ENCODE measurements around the gene AOPEP. TPM values are rescaled to one million over a fixed set of nuclear protein-coding genes. Genes with fewer than 3 reads are reported as not detected.
A peak's percentile ranks its signal among the peaks of the same experiment; 100 is the strongest.

AOPEP gene
- total RNA-seq, 1 experiment from 2014 or later, result 89.5 TPM

DNA sequence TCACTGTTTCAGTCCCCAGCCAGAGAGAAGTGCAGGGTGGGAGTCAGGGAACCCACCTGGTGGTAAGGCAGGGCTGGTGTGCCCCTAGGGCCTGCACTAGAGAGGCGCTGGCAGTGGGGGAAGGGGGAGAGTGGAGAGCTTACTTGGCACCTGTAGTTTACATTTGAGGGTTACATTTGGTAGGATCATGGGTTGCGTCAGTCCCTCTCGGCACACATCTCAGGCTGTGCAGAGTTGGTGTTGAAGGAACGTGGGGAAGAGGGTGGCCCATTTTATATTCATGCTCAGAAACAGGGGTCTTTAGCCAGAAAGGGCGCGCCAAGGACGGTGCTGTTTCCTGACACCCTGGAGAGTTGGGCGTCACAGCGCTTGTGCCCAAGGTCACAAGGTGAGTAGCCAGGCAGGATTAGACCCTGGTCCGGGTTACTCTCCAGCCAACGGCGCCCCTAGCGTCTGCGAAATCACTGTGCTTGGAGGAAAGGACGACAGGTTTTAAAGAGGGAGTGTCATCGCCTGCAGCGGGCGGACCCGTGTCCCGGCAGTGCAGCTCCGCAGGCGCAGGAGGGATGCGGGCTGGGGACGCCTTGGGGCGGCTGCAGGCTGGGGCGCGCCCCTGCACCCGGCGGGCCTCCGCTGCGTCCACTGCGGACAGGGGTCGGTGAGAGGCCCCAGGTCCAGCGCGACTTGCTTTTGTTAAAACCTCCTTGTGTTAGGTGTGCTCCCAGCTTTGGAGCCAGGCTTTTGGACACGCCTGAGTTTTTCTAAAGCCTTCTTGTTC, 318.4 kb downstream of the AOPEP start:
- peak; percentile 86 for DNase-seq
- Mint-ChIP-seq H3K9me3 (ENCODE audit: low read depth, unreplicated experiment) (no peaks in the 10 kb centered on the region), H3K4me3 (ENCODE audit: low read depth, unreplicated experiment) (peak overlapping the region; percentile 75), H3K27me3 (ENCODE audit: unreplicated experiment) (no peaks in the 10 kb centered on the region), H3K36me3 (ENCODE audit: insufficient read depth, unreplicated experiment) (peaks cover 65% of the 10 kb centered on the region), H3K4me1 (ENCODE audit: low read depth, unreplicated experiment) (peaks cover 26% of the 10 kb centered on the region), H3K27ac (ENCODE audit: unreplicated experiment) (peak overlapping the region; percentile 91)
- intact Hi-C loops (cut with micrococcal nuclease; ENCODE audit: unreplicated experiment), result loop anchor here (5.0 kb wide), 2 partner anchors 123 to 263 kb away; no protein-coding TSS in a partner anchor
- CTCF ChIA-PET, result interaction anchor here (0.6 to 1.5 kb wide), 9 partner anchors 12 to 364 kb away, joined by 3 to 5 read pairs (median 3); no protein-coding TSS in a partner anchor
- TF ChIP-seq, protein P1, sequence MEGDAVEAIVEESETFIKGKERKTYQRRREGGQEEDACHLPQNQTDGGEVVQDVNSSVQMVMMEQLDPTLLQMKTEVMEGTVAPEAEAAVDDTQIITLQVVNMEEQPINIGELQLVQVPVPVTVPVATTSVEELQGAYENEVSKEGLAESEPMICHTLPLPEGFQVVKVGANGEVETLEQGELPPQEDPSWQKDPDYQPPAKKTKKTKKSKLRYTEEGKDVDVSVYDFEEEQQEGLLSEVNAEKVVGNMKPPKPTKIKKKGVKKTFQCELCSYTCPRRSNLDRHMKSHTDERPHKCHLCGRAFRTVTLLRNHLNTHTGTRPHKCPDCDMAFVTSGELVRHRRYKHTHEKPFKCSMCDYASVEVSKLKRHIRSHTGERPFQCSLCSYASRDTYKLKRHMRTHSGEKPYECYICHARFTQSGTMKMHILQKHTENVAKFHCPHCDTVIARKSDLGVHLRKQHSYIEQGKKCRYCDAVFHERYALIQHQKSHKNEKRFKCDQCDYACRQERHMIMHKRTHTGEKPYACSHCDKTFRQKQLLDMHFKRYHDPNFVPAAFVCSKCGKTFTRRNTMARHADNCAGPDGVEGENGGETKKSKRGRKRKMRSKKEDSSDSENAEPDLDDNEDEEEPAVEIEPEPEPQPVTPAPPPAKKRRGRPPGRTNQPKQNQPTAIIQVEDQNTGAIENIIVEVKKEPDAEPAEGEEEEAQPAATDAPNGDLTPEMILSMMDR (IDR thresholded peaks at IDR 0.05; ENCODE audit: unreplicated experiment), result peak; percentile 65
- no TSS peak for BruUV-seq (replicated peaks)

DNA sequence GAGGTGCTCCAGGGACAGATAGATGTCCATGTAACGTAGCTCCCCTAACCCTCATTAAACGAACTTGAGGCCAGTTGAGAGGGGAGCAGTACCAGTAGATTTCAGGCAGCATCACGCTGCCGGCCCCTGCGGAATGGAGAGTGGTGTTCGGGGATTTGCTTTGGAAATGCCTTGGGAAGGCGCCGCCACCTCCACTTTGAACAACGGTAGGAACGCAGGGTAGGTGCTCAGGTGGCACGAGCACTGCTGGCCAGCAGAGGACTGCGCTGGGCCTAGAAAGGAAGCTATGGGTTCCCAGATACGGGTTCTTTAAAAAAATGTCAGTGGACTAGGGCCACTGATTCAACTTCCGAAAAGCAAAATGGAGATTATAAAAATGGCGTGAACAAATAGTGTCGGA, 319.3 kb downstream of the AOPEP start:
- CTCF ChIA-PET, result interaction anchor here (0.6 to 1.5 kb wide), 9 partner anchors 12 to 365 kb away, joined by 3 to 5 read pairs (median 3); no protein-coding TSS in a partner anchor
- Mint-ChIP-seq H3K4me1 (ENCODE audit: low read depth, unreplicated experiment) (peaks cover 24% of the 10 kb centered on the region), H3K4me3 (ENCODE audit: low read depth, unreplicated experiment) (peak overlapping the region; percentile 75), H3K27ac (ENCODE audit: unreplicated experiment) (peak overlapping the region; percentile 78), H3K9me3 (ENCODE audit: low read depth, unreplicated experiment) (no peaks in the 10 kb centered on the region), H3K36me3 (ENCODE audit: insufficient read depth, unreplicated experiment) (peaks cover 74% of the 10 kb centered on the region), H3K27me3 (ENCODE audit: unreplicated experiment) (no peaks in the 10 kb centered on the region)
- TF ChIP-seq, protein P1 (IDR thresholded peaks at IDR 0.05; ENCODE audit: unreplicated experiment), result no peak
- no TSS peak for BruUV-seq (replicated peaks)
- intact Hi-C loops (cut with micrococcal nuclease; ENCODE audit: unreplicated experiment), result loop anchor here (2.0 to 5.0 kb wide), 3 partner anchors 39 to 263 kb away; no protein-coding TSS in a partner anchor
- DNase-seq, result no peak

DNA sequence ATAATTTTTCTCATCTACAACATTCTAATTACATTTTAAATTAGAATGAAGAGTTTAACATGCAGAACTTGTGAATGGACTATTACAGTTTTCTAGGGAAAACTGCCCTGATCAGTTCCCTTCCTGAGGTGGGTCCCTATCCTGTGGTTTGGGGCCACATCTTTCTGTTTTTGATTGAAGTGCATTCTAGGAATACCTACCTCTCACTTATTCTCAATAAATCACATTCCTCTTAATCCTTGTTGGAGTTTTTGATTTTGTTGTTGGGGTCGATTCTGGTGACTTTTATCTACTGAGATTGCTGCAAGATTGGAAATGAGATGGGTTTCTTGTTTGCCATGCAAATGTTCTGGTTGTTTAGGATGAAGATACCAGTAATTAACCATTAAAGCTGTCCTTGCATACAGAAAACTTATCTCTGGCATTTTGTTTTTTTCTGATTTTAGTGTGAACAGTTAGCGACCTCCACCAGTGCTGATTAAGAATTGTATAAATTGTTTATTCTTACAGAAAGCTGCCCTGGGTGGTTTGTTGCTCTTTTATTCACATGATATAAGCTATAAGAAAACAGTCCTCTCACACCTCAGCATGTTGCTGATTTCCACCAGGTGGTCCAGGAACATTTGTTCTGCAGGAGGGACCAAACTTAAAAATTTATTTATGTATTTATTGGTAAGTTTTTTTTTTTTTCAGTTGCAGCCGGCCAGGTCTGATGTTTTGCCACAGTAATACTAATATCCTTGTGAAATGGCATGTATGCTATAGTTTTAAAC, 321.1 kb downstream of the AOPEP start:
- DNase-seq, result no peak
- peak overlapping the region; percentile 75 for H3K4me3 Mint-ChIP-seq (ENCODE audit: low read depth, unreplicated experiment)
- TF ChIP-seq, protein P1 (IDR thresholded peaks at IDR 0.05; ENCODE audit: unreplicated experiment), result no peak
- no peaks in the 10 kb centered on the region for H3K9me3 Mint-ChIP-seq (ENCODE audit: low read depth, unreplicated experiment)
- H3K4me1 Mint-ChIP-seq (ENCODE audit: low read depth, unreplicated experiment), result peaks cover 12% of the 10 kb centered on the region
- CTCF ChIA-PET, result no interaction called here
- TSS peak; percentile 95 for BruUV-seq (replicated peaks)
- intact Hi-C loops (cut with micrococcal nuclease; ENCODE audit: unreplicated experiment), result loop anchor here (2.0 to 5.0 kb wide), 3 partner anchors 41 to 265 kb away; no protein-coding TSS in a partner anchor
- H3K27me3 Mint-ChIP-seq (ENCODE audit: unreplicated experiment), result no peaks in the 10 kb centered on the region
- H3K36me3 Mint-ChIP-seq (ENCODE audit: insufficient read depth, unreplicated experiment), result peaks cover 79% of the 10 kb centered on the region
- H3K27ac Mint-ChIP-seq (ENCODE audit: unreplicated experiment), result peak overlapping the region; percentile 91
